Panc1 (cell line): ENCODE results near the gene MAP2K7. TPM values are rescaled to one million over a fixed set of nuclear protein-coding genes. Genes with fewer than 3 reads are reported as not detected.

Source experiments
- ATAC-seq: fragments of 200-7000 bp; cut with Tn5 transposase; 2 replicates; pipeline ENCODE4 v1.9.1; 2020; ENCODE audit warnings: mild to moderate bottlenecking, moderate library complexity
- BruUV-seq: library from RNA; stranded (reverse); fragments of 400-500 nt; replicated peaks from 2 replicates; lab custom pipeline; 2021; lab: Mats Ljungman, UMichigan
- CTCF ChIA-PET: fragments of 300-600 bp; sonication (Branson Sonifier 250); formaldehyde crosslinking; loops from one replicate; lab custom pipeline; 2022; ENCODE audit warnings: antibody characterized with exemption; lab: Charles Lee
- POLR2A ChIA-PET: fragments of 300-600 bp; sonication (Branson Sonifier 250); formaldehyde crosslinking; loops from one replicate; lab custom pipeline; 2022; ENCODE audit warnings: antibody characterized with exemption; lab: Charles Lee
- DNase-seq: peaks from one replicate; pipeline ENCODE4 v3.0.0-alpha.2; 2010; ENCODE audit warnings: low read depth, low spot score
- H3K27ac ChIP-seq: 2 replicates; pipeline ENCODE4 v1.5.1; 2011; ENCODE audit warnings: mild to moderate bottlenecking, low read length, inconsistent platforms
- H3K27me3 ChIP-seq: fragments of 200-500 bp; sonication (Bioruptor generic); 2 replicates; pipeline ENCODE4 v1.6.0; 2014; ENCODE audit warnings: low read length, inconsistent platforms; ENCODE audit not compliant: control insufficient read depth, insufficient read depth
- H3K36me3 ChIP-seq: fragments of 200-500 bp; sonication (Bioruptor generic); 2 replicates; pipeline ENCODE4 v1.5.1; 2014; ENCODE audit warnings: inconsistent platforms, mild to moderate bottlenecking, low read length, moderate library complexity; ENCODE audit not compliant: control insufficient read depth, insufficient read depth
- H3K4me1 ChIP-seq: 2 replicates; pipeline ENCODE4 v1.5.1; 2011; ENCODE audit warnings: inconsistent platforms, mild to moderate bottlenecking, low read length, moderate library complexity; ENCODE audit not compliant: control insufficient read depth, insufficient read depth
- H3K4me3 ChIP-seq, 2 experiments: 2 replicates each; pipeline ENCODE4 v1.5.1; 2011 to 2012; ENCODE audit warnings: low read depth in 2 of 2, low read length in 2 of 2, mild to moderate bottlenecking in 2 of 2, inconsistent platforms in 1 of 2, moderate library complexity in 1 of 2
- H3K9me3 ChIP-seq: fragments of 200-500 bp; sonication (Bioruptor generic); 2 replicates; pipeline ENCODE4 v1.5.1; 2014; ENCODE audit warnings: low read depth, mild to moderate bottlenecking, inconsistent platforms, low read length, moderate library complexity; ENCODE audit not compliant: control insufficient read depth, insufficient read depth
- CTCF ChIP-seq: fragments of 450-650 bp; IDR thresholded peaks from 2 replicates; pipeline ENCODE4 v1.5.1; 2017; ENCODE audit warnings: mild to moderate bottlenecking
- POLR2AphosphoS5 ChIP-seq: IDR thresholded peaks from 2 replicates; pipeline ENCODE4 v1.6.1; 2012; ENCODE audit warnings: mild to moderate bottlenecking, low read depth, low read length, moderate library complexity
- SIN3A ChIP-seq: IDR thresholded peaks from 2 replicates; pipeline ENCODE4 v1.6.1; 2012; ENCODE audit warnings: low read depth, mild to moderate bottlenecking, low read length, moderate library complexity, borderline replicate concordance; ENCODE audit not compliant: insufficient read depth
- TCF7L2 ChIP-seq: IDR thresholded peaks from 2 replicates; pipeline ENCODE4 v1.6.1; 2011; ENCODE audit warnings: mild to moderate bottlenecking, low read depth, low read length, inconsistent platforms
- in situ Hi-C: cut with HindIII; loops from 2 replicates; pipeline ENCODE4 v1.10.0; 2016; ENCODE audit warnings: low sequenced_read_pairs, low pct_unique_long_range_greater_than_20kb
- intact Hi-C: fragments of 100-400 bp; cut with micrococcal nuclease; formaldehyde crosslinking; loops from one replicate; pipeline ENCODE4 v1.10.0; 2022; ENCODE audit not compliant: unreplicated experiment
- total RNA-seq: library from RNA; stranded (reverse); gene quantifications from one replicate; pipeline ENCODE4 v1.2.1, GENCODE V29; 2021; ENCODE audit not compliant: unreplicated experiment
- TF ChIP-seq, protein P1 (sequence below), 2 experiments: IDR thresholded peaks; 2 replicates each; pipeline ENCODE4 v1.6.1; 2011 to 2012; ENCODE audit warnings: low read depth in 2 of 2, control low read depth in 1 of 2, low read length in 1 of 2, mild to moderate bottlenecking in 1 of 2, moderate library complexity in 1 of 2; ENCODE audit not compliant: insufficient read depth in 1 of 2

The MAP2K7 gene
- total RNA-seq, 1 experiment from 2014 or later: 32.9 TPM

DNA sequence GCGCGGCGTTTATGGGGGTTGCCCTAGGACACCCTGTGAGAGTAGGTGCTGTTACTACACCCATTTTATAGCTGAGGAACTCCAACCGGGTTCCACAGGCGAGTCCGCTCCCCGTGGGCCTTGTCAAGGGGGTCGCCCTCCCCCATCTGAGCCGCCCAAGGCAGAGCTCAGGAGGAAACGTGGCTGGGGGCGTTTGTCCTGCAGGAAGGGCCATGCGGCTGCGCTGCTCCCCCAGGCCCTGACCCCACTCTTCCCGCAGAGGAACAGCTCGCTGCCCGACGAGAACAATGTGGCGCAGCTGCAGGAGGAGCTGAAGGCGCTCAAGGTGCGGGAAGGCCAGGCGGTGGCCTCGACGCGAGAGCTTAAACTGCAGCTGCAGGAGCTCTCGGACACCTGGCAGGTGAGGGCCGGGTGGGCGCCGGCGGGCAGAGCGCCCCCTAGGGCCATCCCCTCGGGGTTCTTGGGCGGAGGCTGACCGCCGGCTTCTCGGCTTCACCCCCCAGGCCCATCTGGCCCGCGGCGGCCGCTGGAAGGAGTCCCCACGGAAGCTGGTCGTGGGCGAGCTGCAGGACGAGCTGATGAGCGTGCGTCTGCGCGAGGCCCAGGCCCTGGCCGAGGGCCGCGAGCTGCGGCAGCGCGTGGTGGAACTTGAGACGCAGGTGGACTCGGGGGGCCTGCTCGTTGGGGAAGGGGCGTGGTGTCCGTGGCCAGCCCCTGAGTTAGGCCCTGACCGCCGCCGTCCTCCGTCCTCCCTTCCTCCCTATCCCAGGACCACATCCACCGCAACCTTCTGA lies 41.9 kb upstream of the MAP2K7 start:
- in situ Hi-C loops: no loop called here
- ATAC-seq (no peak), DNase-seq (no peak)
- TF ChIP-seq CTCF: peak; percentile 43; the same call in 1 of the 2 replicates
- TF ChIP-seq POLR2AphosphoS5: no peak
- Histone ChIP-seq H3K27ac (no peak overlapping the region), H3K4me1 (no peaks in the 10 kb centered on the region), H3K36me3 (no peaks in the 10 kb centered on the region), H3K27me3 (no peaks in the 10 kb centered on the region), H3K9me3 (no peaks in the 10 kb centered on the region), H3K4me3 (no peak overlapping the region)
- ChIA-PET CTCF (interaction anchor here (0.6 kb wide), 1 partner anchor 62 kb away, joined by 5 read pairs; no protein-coding TSS in a partner anchor), POLR2A (interaction anchor here (0.5 kb wide), 1 partner anchor 26 kb away, joined by 3 read pairs; the partner anchor contains the start of gene LRRC8E)
- intact Hi-C loops: no loop called here
- BruUV-seq: no TSS peak

DNA sequence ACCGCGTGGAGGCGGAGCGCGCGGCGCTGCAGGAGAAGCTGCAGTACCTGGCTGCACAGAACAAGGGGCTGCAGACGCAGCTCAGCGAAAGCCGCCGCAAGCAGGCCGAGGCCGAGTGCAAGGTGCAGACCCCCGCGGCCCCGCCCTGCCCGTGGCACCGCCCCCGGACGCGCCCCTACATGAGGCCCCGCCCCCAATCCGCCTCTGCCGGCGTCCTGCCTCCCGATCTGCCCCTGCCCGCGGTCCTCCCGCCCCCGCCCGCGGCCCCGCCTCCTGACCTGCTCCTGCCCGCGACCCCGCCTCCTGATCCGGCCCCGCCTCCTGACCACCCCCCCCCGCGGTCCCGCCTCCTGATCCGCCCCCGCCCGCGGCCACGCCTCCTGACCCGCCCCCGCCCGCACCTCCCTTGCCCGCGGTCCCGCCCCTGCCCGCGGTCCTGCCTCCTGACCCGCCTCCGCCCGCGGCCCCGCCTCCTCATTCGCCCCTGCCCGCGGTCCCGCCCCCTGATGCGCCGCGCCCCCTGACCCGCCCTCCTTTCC lies 41.2 kb upstream of the MAP2K7 start:
- Histone ChIP-seq H3K9me3 (no peaks in the 10 kb centered on the region), H3K36me3 (no peaks in the 10 kb centered on the region), H3K27me3 (no peaks in the 10 kb centered on the region), H3K4me1 (no peaks in the 10 kb centered on the region), H3K27ac (no peak overlapping the region), H3K4me3 (no peak overlapping the region)
- BruUV-seq: no TSS peak
- intact Hi-C loops: no loop called here
- ChIA-PET POLR2A (no interaction called here), CTCF (no interaction called here)
- DNase-seq: no peak
- ATAC-seq: no peak
- TF ChIP-seq TCF7L2 (no peak), POLR2AphosphoS5 (no peak), CTCF (no peak), SIN3A (no peak)
- TF ChIP-seq, protein P1, sequence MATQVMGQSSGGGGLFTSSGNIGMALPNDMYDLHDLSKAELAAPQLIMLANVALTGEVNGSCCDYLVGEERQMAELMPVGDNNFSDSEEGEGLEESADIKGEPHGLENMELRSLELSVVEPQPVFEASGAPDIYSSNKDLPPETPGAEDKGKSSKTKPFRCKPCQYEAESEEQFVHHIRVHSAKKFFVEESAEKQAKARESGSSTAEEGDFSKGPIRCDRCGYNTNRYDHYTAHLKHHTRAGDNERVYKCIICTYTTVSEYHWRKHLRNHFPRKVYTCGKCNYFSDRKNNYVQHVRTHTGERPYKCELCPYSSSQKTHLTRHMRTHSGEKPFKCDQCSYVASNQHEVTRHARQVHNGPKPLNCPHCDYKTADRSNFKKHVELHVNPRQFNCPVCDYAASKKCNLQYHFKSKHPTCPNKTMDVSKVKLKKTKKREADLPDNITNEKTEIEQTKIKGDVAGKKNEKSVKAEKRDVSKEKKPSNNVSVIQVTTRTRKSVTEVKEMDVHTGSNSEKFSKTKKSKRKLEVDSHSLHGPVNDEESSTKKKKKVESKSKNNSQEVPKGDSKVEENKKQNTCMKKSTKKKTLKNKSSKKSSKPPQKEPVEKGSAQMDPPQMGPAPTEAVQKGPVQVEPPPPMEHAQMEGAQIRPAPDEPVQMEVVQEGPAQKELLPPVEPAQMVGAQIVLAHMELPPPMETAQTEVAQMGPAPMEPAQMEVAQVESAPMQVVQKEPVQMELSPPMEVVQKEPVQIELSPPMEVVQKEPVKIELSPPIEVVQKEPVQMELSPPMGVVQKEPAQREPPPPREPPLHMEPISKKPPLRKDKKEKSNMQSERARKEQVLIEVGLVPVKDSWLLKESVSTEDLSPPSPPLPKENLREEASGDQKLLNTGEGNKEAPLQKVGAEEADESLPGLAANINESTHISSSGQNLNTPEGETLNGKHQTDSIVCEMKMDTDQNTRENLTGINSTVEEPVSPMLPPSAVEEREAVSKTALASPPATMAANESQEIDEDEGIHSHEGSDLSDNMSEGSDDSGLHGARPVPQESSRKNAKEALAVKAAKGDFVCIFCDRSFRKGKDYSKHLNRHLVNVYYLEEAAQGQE (IDR thresholded peaks at IDR 0.05; ENCODE audit: insufficient read depth in 1 of 2, low read depth in 2 of 2, low read length in 1 of 2): no peak
- in situ Hi-C loops: no loop called here
